ENCODE data around the gene SOD2. TPM values are rescaled to one million over a fixed set of nuclear protein-coding genes. Genes with fewer than 3 reads are reported as not detected.

Gene SOD2
- total RNA-seq, 2 experiments from 2014 or later: 36.4 to 49.2 TPM

DNA sequence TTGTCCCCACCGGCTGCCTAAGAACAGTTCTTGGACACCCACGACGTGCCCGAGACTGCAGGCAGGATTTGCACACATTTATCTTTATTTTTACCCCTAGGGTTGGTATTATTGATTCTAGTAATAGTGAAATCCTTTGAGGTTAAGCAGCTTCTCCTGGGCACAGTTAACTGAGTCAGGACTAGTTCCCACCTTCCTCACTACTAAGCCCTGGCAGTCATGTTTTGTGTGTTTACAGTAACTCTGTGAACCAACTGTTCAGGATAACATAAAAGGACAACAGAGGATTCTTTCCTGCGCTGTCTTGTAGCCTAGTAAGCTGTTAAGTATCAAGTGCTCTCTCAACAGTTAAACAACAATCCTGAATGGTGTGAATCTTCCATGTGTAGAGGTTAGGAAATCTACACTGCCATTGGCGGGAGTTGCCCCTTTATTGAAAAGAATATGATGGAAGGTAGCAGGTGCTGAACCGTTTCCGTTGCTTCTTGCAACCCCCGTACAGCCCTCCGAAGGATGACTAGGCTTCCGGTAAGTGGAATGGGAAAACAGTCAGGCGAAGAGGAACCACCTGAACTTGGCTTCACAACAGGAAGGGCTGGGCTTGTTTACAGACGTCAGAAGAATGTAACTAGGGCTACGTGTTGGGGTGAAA is 979 bp upstream of the SOD2 start:
- POLR2A ChIA-PET: interaction anchor here (0.7 to 1.5 kb wide), 4 partner anchors 24 to 482 kb away, joined by 3 to 5 read pairs (median 4); no protein-coding TSS in a partner anchor
- peak overlapping the region; percentile 86 for H2AFZ ChIP-seq (ENCODE audit: low read length)
- no TSS peak for BruUV-seq (replicated peaks)

DNA sequence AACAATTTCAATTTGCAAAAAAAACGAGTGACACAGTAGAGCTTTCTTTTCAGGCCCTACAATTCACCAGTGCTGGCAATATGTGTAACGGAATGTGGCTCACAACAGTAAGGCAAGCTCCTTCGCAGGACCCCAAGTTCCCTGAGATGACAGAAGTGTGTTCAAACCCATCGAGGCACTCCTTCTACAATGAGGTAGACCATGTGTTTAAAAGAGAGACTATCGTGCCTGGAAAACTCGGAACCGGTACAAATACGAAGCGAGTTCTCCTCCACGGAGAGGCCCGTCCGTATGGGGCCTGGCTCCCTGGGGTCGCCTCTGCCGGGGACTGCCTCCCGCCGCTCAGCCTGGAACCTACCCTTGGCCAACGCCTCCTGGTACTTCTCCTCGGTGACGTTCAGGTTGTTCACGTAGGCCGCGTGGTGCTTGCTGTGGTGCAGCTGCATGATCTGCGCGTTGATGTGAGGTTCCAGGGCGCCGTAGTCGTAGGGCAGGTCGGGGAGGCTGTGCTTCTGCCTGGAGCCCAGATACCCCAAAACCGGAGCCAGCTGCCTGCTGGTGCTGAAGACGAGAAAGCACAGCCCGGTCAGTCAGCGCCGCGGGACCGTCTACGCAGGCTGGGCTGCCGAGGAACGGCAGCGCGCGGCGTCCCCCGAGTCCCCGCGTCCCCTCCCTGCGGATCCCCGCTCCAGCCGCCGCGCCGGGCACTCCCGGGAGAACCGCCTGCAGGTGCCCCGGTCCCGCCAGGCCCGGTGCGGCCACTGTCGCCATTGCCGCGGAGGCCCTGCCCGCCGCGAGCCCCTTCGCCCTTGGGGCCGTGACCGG is 526 bp downstream of the SOD2 start:
- Histone ChIP-seq H4K20me1 (ENCODE audit: insufficient read depth, low read length) (peaks cover 9% of the 10 kb centered on the region; the same call in 1 of the 2 replicates), H3K9me3 (ENCODE audit: low read length) (no peaks in the 10 kb centered on the region), H3K36me3 (ENCODE audit: insufficient read depth, low read length) (peaks cover 22% of the 10 kb centered on the region), H2AFZ (ENCODE audit: low read length) (peak overlapping the region; percentile 75), H3K4me2 (ENCODE audit: low read length) (peak overlapping the region; percentile 90), H3K79me2 (ENCODE audit: insufficient read depth, low read depth, low read length) (peaks cover 24% of the 10 kb centered on the region; the same call in 1 of the 2 replicates), H3K4me1 (ENCODE audit: insufficient read depth, low read length, poor library complexity, severe bottlenecking) (peaks cover 21% of the 10 kb centered on the region), H3K27ac (ENCODE audit: low read depth, low read length, poor library complexity, severe bottlenecking) (peak overlapping the region; percentile 40), H3K9me2 (ENCODE audit: insufficient read depth, low read length) (no peaks in the 10 kb centered on the region), H3K4me3 (ENCODE audit: low read depth, low read length, poor library complexity, severe bottlenecking) (peak overlapping the region; percentile 78)
- peak; percentile 77 for DNase-seq (ENCODE audit: low spot score)
- CTCF ChIA-PET (ENCODE audit: unreplicated experiment): no interaction called here
- BruUV-seq (replicated peaks): no TSS peak
- TF ChIP-seq EZH2phosphoT487 (IDR thresholded peaks at IDR 0.05; ENCODE audit: borderline replicate concordance, low read depth, low read length): no peak
- TF ChIP-seq, protein P1, sequence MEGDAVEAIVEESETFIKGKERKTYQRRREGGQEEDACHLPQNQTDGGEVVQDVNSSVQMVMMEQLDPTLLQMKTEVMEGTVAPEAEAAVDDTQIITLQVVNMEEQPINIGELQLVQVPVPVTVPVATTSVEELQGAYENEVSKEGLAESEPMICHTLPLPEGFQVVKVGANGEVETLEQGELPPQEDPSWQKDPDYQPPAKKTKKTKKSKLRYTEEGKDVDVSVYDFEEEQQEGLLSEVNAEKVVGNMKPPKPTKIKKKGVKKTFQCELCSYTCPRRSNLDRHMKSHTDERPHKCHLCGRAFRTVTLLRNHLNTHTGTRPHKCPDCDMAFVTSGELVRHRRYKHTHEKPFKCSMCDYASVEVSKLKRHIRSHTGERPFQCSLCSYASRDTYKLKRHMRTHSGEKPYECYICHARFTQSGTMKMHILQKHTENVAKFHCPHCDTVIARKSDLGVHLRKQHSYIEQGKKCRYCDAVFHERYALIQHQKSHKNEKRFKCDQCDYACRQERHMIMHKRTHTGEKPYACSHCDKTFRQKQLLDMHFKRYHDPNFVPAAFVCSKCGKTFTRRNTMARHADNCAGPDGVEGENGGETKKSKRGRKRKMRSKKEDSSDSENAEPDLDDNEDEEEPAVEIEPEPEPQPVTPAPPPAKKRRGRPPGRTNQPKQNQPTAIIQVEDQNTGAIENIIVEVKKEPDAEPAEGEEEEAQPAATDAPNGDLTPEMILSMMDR (conservative IDR thresholded peaks at IDR 0.05; ENCODE audit: low read length): no peak
- POLR2A ChIA-PET: interaction anchor here (0.8 to 2.0 kb wide), 9 partner anchors 9 to 98 kb away, joined by 3 to 7 read pairs (median 4); no protein-coding TSS in a partner anchor
- intact Hi-C loops (cut with micrococcal nuclease; ENCODE audit: unreplicated experiment): loop anchor here (1.0 to 10.0 kb wide), 6 partner anchors 35 to 762 kb away; partner anchors contain the start of genes IGF2R, TCP1 and WTAP

More for the DNA sequence above, 979 bp upstream of the SOD2 start:
- peaks cover 9% of the 10 kb centered on the region; the same call in 1 of the 2 replicates for H4K20me1 ChIP-seq (ENCODE audit: insufficient read depth, low read length)
- H3K4me1 ChIP-seq (ENCODE audit: insufficient read depth, low read length, poor library complexity, severe bottlenecking): peaks cover 21% of the 10 kb centered on the region
- TF ChIP-seq, protein P1 (conservative IDR thresholded peaks at IDR 0.05; ENCODE audit: low read length): no peak
- TF ChIP-seq EZH2phosphoT487 (IDR thresholded peaks at IDR 0.05; ENCODE audit: borderline replicate concordance, low read depth, low read length): no peak
- no peak for DNase-seq (ENCODE audit: low spot score)
- peaks cover 24% of the 10 kb centered on the region; the same call in 1 of the 2 replicates for H3K79me2 ChIP-seq (ENCODE audit: insufficient read depth, low read depth, low read length)
- peak overlapping the region; percentile 78 for H3K4me3 ChIP-seq (ENCODE audit: low read depth, low read length, poor library complexity, severe bottlenecking)
- H3K4me2 ChIP-seq (ENCODE audit: low read length): peak overlapping the region; percentile 90
- peaks cover 7% of the 10 kb centered on the region for H3K36me3 ChIP-seq (ENCODE audit: insufficient read depth, low read length)
- intact Hi-C loops (cut with micrococcal nuclease; ENCODE audit: unreplicated experiment): loop anchor here (1.0 to 10.0 kb wide), 6 partner anchors 33 to 761 kb away; partner anchors contain the start of genes IGF2R, TCP1 and WTAP
- H3K9me2 ChIP-seq (ENCODE audit: insufficient read depth, low read length): no peaks in the 10 kb centered on the region
- no peaks in the 10 kb centered on the region for H3K9me3 ChIP-seq (ENCODE audit: low read length)
- CTCF ChIA-PET (ENCODE audit: unreplicated experiment): interaction anchor here (0.6 kb wide), 1 partner anchor 10 kb away, joined by 3 read pairs; no protein-coding TSS in a partner anchor
- H3K27ac ChIP-seq (ENCODE audit: low read depth, low read length, poor library complexity, severe bottlenecking): peak overlapping the region; percentile 46

All from OCI-LY7 (cell line).